ENCODE results near the gene ZNF467. TPM values are rescaled to one million over a fixed set of nuclear protein-coding genes. Genes with fewer than 3 reads are reported as not detected.

The ZNF467 gene
- total RNA-seq, 1 donor from 2014 or later: 3.9 TPM

DNA sequence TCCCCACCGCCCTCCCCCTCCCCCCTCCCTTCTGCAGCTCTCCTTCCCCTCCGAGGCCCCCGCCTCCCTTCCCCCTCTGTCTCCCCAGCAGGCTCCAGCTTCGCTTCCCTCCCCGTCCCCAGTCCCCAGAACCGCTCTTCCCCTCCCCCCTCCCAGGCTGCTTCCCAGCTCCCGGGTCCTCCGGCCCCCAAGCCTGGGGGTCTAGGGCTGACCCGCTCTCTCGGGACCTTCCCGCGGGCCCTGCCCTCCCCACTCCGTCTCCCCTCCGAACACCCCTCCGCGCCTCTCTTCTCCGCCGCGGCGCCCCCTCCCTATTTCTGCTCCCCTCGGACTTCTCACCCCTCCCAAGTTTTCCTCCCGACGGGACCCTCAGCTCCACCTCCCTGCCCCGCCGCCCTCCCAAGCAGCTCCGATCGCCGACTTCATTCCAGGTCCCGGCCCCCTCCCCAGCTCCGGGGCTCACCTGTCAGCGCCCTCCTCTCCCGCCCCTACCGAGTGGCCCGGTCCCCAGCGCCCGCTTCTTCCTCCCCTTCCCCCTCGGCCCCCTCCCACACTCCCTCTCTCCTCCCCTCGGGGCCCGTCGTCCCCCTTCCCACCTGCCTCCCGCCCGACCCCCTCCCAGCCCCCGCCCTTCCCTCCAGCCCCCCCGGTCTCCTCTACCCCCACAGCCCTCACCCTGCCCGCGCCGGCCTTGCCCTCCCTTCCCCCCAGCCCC is 990 bp downstream of the ZNF467 start:
- no peak for DNase-seq (ENCODE audit: low spot score)

DNA sequence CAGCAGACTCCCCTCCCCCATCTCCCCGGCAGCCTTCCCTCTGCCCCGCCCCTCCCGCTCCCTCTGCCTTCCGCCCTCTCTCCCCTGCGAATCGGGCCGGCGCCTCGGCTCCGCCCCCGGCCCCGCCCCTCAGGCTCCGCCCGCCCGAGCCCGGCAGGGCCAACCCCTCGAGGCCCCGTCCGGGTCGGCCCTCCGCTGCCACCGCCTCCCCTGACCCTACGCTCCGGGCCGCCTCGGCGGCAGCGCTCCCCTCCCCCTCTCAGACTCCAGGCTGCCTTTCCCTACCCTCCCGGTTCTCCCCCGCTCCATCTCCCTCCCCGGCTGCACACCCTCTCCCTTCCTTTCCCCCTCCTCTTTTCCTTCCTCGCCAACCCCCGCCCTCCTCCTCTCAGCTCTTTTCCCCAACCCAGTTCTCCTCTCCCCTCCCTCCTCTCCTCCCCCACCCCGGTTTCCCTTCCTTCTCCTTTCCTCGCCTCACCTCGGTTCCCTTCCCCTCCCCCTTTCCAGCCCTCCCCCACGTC is 1.6 kb downstream of the ZNF467 start:
- DNase-seq (ENCODE audit: low spot score): peak; percentile 96

DNA sequence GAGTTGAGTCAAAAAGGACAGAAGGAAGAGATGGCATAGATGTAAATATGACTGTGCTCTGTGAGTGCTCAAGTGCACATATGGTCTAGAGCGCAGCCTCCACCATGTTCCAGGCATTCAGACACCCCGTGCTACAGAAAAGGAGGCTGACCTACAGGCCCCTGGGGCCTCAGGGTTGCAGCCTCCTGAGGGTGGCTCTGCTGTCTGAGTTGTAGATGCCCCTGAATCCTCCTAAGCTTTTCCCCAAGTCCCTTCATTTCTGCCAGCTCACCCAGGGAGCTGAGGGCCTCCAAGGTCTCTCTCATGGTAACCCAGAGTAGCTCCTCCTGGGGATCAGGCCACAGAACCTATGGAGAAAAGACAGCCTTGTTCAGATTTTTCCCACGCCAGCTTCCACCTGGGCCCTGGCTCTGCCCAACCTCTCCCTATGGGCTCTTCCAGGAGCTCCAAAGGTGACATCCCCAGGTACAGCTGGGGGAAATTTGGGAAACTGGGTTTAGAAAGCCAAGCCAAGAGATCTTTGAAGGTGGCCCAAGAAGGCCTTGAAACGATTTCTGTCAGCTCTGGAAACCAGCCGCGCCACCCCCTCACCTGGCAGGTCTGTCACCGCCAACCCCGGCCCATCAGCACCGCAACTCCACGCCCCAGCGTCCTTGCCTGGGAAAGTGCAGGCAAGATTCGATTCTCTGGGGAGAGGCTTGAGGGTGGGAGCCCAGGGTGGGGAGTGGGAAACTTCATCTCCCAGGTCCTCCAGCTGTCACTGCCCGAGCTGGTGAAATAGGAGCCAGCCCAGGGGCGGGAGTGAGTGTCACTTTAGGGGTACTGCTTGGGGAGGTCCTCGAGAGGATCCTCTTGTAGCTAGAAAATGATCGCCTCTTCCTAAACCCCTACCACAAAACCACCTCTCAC is 2.4 kb downstream of the ZNF467 start:
- DNase-seq (ENCODE audit: low spot score): no peak

DNA sequence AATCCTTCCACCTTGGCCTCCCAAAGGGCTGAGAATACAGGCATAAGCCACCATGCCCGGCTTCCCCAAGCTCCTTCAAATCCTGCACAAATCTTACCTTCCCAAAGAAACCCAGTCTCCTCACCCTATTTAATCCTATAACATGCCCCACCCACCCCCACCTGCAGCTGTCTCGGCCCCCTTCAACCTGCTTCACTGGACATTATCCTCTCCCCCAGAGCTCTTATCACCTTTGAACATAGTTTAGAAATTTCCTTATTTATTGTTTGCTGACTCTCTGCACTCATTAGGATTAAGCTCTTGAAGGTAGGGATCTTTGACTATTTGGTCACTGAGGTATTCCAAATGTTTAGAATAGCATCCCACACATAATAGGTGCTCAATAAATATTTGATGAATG is 3.5 kb downstream of the ZNF467 start:
- no peak for DNase-seq (ENCODE audit: low spot score)

DNA sequence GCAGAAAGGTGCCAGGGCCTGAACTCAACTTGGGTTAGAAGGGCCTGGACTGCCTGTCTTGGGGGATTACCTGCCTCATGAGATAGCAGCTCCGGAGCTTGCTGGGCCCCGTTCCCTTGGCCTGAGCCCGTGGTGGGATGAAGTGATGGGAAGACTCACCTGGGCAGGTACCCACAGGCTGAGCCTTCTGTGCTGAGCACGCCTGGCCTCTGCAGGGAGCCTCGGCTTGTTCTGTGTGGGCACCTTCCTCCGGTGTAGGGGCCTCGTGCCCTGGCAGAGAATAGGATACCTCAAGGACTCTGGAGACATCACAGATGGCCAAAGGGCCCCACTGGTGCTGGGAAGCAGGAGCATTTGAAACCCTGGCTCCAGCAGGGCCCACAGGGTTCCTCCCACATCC is 4.5 kb downstream of the ZNF467 start:
- no peak for DNase-seq (ENCODE audit: low spot score)

DNA sequence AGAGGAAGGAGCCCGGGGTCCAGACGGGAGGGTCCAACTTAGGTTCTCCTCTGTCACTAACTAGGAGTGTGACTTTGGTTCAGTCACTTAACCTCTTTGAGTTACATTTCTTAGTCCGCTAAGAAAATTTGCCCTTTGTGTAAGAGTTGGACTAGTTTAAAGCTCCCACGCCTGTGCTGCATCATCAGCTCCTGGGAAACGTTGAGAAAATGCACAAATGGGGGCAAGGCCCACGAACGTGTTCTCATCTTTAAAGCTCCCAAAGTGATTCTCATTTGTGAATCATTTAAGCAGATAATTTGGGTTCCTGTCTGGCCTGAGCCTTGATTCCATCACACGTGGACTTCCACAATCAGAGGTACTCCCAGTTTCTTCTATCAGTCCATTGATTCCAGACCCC is 6.3 kb downstream of the ZNF467 start:
- DNase-seq (ENCODE audit: low spot score): no peak

DNA sequence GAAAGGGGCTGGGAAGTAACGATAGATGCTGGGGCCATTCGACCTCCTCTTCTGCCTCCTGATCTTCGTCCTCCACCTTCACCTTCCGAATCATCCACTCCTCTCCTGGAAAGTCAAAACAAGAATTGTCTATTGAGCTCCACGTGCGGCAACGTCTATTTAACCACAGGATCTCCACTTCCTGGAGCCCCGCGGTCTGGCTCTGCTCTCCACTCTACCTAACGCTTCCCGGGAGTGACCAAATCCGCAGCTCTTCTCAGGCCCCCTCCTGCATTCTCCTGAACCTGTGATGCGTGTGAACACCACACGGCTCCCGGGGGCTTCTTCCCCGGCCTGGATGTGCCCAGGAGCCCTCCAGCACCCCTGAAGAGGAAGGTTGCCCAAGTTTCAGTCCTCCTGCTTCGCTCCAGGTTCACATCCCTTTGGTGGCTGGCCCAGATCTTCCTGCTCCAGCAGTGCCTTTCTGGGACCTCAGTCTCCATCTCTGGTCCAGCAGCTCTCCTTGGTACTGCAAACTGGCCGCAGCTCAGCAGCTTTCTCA is 7.2 kb downstream of the ZNF467 start:
- DNase-seq (ENCODE audit: low spot score): no peak

DNA sequence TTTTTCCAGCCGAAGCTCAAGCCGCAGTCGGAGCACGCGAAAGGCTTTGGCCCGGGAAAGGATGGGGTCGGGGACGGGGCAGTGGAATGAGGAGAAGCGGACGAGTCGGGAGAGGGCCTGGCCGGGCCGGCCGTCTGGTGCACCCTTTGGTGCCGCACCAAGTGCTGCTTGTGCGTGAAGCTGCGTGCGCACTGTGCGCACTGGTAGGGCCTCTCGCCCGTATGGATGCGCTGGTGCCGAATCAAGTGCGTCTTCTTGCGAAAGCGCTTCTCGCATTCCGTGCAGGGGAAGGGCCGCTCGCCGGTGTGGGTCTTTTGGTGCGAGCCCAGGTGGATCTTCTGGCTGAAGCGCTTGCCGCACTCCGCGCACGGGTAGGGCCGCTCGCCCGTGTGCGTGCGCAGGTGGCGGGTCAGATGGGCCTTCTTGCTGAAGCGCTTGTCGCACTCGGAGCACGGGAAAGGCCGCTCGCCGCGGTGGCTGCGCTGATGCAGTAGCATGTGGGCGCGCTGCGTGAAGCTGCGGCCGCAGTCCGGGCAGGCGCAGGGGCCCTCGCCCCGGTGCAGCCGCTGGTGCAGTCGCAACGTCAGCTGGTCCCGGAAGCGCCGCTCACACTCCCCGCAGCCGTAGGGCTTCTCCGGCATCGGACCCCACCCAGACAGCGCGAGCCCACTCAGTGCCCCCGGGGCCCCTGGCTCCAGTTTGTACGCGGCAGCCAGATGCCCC is 7.8 kb downstream of the ZNF467 start:
- no peak for DNase-seq (ENCODE audit: low spot score)

DNA sequence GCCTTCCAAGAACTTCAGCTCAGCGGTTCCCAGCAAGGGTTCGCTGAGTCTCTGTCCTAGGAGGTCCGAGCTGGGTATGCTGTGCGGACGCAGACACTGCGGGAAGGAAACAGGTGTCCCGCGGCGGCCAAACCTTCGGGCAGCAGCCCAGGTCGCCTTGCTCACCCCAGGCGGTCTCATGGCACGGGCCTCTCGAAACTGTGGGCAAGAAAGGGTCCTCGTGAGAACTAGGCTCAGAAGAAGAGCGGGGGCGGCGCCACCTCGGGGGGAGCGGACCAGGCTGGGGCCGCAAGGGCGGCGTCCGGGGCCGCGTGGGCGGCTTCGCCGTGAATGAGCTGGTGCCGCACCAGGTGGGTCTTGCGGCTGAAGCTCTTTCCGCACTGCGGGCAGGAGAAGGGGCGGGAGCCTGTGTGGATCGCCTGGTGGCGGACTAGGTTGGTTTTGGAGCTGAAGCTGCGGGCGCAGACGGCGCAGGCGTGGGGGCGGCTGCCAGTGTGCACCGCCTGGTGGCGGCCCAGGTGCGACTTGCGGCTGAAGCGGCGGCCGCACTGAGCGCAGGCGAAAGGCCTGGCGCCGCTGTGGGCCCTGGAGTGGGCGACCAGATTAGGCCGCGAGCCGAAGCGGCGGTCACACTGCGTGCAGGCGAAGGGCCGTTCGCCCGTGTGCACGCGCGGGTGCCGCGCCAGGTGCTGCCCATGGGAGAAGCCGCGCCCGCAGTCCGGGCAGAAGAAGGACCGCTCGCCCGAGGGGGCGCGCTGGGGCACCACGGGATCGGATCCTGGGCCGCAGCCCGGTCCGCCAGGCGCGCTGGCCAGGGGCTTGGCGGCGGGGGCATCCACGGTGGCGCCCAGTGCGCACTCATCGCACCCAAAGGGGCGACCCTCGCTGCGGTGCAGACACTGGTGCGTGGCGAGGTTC is 8.6 kb downstream of the ZNF467 start:
- DNase-seq (ENCODE audit: low spot score): no peak

DNA sequence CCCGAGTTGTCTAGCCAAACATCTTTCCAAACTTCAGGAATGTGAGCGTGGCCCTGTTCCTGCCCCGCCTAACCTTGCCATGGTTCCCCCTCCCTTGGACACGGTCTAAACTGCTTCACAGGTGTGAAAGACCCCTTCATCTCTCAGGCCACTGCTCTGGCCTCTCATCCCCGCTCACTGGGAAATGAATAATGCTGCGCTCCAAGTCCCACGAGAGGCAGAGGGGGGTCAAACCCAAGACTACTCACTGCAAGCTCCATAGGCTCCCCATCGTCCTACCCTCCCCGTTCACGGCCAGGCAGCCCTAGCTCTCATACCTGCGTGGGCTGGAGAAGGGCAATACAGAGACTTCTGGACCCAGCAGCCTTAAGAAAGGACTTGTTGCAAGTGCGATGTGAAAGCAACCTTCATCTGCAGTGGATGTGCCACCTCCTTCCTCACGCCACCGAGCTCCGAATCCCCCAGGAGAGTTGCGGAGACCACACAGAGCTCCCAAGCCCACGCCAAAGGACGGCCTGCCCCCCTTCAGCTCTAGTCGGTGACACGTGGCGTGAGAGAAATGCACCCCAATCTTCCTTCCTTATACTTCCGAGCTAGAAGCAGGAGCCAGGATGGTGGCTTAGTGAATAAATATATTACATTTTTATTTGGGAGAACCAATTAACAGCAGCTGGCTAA is 9.7 kb downstream of the ZNF467 start:
- DNase-seq (ENCODE audit: low spot score): no peak

DNA sequence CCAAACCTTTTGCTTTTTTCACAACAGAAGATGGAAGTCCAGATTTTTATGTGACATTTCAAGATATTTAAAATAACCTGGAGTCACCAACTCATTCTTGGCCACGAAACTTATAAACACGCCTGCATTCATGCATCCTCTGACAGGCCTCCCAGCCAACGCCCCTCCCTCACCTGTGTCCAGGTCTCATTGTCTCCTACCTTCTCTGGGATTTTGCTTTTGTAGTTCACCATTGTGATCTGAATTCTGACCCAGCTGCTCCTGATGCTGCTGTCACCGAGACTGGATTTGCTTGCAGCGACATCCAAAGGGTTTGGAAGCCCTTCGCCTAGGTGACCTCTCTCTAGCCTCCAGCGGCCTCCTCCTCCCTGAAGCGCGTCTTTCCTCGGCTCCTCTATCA is 10.8 kb downstream of the ZNF467 start:
- no peak for DNase-seq (ENCODE audit: low spot score)

DNA sequence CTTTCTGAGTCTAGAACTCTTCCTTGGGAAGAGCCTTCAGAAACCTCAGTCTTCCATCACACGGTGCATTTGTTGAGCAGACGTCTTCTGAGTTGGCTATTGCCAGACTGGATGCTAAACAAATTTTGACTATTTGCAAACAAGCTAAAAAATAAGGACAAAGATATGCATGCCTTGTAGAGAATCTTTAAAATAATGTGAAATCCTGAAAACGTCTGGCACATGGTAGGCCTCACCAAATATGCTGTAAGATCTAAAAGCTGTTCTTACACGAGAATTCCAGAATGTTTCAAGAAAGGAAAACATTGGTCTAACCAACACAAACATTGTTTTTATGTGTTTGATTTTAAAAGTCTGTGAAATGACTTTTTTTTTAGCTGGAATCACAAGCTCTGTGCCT is 11.3 kb downstream of the ZNF467 start:
- no peak for DNase-seq (ENCODE audit: low spot score)

DNA sequence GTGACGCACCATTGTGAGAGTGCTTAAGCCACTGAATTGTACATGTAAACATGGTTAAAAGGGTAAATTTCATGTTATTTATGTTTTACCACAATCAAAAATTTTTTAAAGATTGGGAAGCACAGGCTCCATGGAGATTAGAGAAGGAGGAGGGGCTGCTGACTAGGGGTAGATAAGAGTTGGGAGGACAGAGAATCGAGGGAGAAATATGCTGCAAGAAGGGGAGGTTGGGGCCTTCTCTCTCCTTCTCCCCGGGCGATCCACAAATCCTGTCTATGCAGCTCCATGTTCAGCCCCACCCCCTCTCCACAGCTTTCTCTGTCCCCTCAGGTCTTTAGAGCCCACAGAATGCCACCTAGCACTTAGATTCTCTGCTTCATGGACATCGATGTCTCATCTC is 12.1 kb downstream of the ZNF467 start:
- DNase-seq (ENCODE audit: low spot score): no peak

DNA sequence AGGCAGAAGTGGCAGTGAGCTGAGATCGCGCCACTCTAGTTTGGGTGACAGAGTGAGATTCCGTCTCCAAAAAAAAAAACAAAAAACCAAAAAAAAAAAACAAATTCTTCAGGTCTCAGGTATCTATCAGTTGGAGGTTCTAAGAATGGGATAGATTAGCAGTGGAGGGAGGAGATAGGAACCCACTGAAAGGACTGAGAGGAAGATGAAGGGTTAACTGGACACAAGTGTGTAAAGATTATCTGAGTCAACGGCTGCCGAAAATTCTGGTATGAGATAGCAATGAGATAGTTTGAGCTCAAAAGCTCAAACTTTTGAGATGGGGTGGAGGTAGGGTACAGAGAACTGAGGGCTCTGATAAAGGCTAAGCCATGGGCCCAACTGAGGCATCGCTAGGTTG is 12.8 kb downstream of the ZNF467 start:
- DNase-seq (ENCODE audit: low spot score): no peak

DNA sequence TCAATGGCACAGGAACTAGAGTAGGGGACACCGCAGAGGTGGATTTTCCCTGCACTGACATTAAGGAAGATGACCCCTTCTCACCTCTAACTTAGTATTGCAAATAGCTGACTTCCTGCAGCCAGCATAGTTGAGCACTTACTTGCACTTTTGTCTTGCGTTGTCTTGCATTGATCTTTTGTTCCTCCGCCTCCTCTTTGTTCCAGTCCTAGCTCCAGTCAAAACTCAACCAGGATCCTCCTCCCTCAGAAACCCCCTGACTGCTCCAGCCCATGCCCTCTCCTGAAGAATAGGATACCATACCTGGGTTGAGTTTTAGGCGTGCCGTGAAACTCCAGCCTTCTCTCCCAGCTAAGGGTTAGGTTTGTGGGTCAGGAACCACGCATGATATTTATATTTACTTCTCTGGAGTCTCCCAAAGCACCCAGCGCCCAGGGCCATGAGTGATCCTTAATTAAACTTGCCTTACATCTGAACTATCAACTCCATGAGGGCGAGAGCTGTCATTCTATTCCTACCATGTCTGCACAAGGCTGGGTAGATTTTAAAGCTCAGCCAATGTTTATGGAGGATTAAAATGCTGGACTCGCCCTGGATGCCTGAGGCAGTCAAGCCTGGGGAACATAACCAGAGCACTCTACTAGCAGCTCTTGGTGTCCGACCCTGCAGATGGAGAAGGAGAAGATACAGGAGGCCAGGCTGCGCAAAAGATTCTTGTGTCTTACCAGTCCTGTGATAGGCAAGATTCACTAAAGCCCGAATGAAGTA is 14.1 kb downstream of the ZNF467 start:
- DNase-seq (ENCODE audit: low spot score): no peak

DNA sequence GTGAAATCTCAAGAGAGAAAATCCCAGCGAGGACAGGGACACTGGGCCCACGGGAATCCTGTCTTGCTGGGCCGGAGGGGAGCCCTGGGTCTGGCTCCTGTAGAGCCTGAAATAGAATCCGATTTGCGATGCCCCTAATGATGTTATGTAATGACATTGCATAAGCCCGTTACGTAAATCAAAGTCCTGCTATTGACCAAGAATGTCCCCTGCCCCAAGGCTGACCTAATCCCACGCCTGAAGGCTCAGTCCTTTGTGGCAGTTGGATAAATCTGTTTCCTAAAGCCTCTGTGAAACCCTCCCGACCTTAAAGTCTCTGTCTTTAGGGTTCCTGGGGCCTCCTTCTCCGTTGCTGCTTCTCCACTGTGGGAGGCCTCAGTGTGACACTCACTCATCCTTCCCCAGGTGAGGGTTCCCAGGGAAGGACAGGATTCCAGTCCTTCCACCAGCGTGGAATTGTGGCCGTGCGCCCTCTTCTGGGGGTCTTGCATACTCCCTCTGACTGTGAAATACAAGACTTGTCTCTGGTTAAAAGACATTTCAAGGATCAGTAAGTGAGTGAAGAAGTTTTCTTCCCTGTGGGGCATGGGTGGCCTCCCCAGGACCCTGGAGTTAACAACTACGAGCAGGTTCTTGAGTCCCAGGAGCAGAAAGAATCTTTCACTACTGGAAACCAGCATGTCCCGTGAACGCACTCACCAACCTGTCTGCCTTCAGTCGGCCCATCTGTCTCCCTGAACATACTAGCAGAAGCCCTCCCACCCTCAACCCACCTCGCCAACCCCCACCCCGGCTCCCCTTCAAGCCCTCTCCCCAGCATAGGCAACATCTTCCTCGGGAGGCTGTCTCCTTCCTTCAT is 19.8 kb downstream of the ZNF467 start:
- no peak for DNase-seq (ENCODE audit: low spot score)

DNA sequence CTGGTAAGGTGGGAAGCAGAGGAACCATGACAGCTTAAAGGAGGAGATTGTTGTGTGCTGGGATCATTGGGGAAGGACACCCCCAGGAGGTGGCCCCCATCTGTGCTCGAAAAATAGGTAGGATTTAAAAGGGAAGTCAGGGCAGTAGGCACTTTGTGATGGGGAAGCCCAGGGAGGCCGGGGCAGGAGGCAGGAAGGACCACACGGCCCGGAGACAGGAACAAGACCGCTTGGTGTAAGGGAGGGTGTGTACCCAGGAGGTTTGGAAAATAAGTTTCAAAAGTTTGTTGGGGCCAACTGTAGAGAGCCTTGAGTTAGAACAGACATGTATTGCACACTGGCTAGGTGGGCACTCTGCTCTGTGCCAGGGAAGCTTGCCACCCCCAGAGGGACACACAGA is 20.7 kb downstream of the ZNF467 start:
- DNase-seq (ENCODE audit: low spot score): no peak

DNA sequence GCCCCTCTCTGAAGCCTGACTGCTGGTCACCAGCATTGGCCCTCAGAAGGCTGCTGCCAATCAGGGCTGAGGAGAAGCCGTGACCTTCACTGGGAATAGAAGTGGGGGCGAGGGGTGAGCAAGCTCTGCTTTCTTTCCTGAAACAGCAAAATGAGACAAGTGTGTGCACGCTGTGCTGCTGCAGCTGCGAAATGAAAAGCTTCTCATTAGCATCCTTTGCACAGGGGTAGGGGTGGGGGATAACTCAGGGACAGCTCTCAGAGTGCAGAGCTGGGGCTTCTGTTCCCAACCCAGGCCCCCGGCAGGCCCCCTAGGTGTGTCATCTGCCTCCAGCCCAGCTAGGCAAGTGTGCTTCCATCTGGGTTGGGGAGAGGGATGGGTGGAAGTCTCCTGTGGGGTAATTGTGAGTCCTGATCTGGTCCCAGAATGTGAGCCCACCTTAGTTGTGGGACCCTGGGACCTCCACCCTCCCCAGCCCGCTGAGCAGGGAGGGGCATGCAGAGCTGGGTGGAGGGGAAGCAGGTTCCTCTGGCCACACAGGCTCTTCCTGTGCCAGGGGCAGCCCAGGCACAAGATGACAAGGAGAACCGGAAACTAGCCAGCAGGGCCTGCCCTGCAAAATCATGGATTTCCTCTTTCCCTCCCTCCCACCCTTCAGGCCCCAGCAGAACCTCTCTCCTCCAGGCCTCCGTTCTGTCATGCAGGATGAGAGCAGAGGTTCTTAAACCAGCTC is 22.2 kb downstream of the ZNF467 start:
- DNase-seq (ENCODE audit: low spot score): no peak

All from umbilical cord (tissue), 2 donors.